GM19239 (cell line): Measurements from ENCODE around the gene PLEKHB2.
A peak's percentile ranks its signal among the peaks of the same experiment; 100 is the strongest.
"Not testable (repeated sequence)": the region's sequence is repeated elsewhere in the genome, so short reads cannot be mapped to it uniquely, and the experiment has no call there.

Source experiments
- DNase-seq: peaks from one replicate; pipeline ENCODE4 v3.0.0; 2011; ENCODE audit warnings: low spot score; ENCODE audit not compliant: insufficient read length
- FAIRE-seq: peaks from 2 replicates; lab custom pipeline; 2011; peaks lifted over from hg19 to GRCh38; lab: Jason Lieb, UNC

Gene PLEKHB2

DNA sequence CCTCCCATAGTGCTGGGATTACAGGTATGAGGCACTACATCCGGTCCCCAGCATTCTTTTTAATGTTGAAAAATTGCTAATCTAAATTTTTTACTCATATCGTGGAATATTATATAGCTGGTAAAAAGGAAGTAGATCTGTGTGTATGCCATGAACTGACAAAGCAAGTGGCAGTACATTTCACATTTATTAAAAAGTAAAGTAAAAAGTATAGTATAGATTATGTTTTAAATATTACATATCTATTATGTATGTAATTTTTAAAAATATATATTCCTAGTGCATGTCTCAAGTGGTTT is 25.1 kb downstream of the PLEKHB2 start:
- no peak for FAIRE-seq

GRCh38 chr2:131132729-131133128 is 27.6 kb downstream of the PLEKHB2 start:
- no peak for FAIRE-seq
- DNase-seq = no peak

More for the DNA sequence above, 25.1 kb downstream of the PLEKHB2 start:
- no peak for DNase-seq

- no peak for DNase-seq
- FAIRE-seq = no peak
Measured at GRCh38 chr2:131140581-131140980, 35.4 kb downstream of the PLEKHB2 start.

- no peak for DNase-seq
- no peak for FAIRE-seq
Measured at GRCh38 chr2:131142849-131143248, 37.7 kb downstream of the PLEKHB2 start.

DNA sequence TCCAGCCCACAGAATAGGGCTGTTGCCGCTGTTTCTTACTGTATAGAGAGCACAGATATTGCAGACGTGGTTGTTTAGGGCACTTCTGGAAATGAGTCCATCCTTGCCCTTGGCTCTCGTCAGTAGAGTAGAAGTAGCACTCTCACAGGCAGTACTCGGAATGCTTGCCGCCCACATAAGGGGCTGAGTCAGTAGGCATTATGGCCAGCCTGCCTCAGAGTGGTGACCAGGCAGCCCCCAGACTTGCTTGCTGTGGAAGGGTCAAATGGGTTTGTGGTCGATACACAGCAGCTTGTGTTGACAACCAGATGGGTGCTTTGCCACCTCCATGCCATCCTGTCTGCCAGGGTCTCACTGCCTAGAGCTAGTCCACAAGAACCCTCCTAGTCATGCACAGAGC is 38.7 kb downstream of the PLEKHB2 start:
- FAIRE-seq (no peak), DNase-seq (no peak)

- FAIRE-seq (peak; percentile 39), DNase-seq (no peak)
Measured at GRCh38 chr2:131145040-131145439, 39.9 kb downstream of the PLEKHB2 start.

DNA sequence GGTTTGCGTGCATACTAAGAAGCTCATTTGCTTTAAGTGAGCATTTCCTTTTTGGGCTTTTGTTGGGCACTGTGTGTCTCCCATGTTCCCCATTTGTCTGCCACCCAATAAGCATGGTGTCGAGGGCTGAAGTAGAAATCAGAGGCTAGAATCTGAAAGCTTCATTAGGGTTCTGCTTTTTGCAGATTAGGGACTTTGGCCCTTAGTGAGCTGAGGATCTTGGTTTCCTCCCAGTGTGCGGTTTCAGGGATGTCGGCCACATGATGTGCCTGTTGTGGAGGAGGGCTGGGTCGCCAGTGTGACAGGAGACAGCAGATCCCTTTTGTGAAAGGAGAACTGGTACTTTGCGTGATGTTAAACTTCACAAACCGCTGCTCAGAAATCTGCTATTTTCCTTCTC is 41.1 kb downstream of the PLEKHB2 start:
- FAIRE-seq = no peak
- DNase-seq = no peak

DNA sequence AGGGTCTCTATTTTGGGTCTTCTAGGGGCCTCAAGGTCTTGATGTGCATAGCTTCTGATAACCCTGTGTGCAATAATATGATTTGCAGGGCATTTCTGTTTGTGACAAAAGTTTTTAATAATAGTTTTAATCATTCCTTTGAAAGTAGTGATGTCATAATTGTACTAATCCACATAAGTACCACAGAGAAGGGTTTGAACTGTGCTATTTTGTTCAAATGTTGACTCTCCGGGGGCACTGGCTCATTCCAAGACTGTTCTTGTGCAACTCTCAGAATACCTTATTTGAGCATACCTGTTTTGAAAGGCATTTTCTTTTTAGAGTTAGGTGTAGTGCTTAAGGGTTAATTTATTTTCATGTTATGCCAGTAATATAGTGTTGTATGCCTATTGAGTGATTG is 41.6 kb downstream of the PLEKHB2 start:
- FAIRE-seq (no peak), DNase-seq (no peak)

- no peak for FAIRE-seq
- DNase-seq = no peak
Measured at GRCh38 chr2:131148426-131148825, 43.3 kb downstream of the PLEKHB2 start.

DNA sequence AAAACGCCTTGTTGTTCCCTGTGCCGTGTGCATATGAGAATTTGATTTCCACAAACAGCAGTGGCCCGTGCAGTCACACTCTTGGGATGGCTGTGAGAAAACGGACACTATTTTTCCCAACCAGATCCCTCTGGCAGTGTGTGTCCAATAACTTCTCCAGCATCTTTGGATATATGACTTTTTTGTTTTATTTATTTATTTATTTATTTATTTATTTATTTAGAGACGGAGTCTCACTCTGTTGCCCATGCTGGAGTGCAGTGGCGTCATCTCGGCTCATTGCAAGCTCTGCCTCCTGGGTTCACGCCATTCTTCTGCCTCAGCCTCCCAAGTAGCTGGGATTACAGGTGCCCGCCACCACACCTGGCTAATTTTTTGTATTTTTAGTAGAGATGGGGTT is 45.0 kb downstream of the PLEKHB2 start:
- FAIRE-seq, DNase-seq: not testable (repeated sequence)

- FAIRE-seq = no peak
- no peak for DNase-seq
Measured at GRCh38 chr2:131151398-131151797, 46.3 kb downstream of the PLEKHB2 start.

DNA sequence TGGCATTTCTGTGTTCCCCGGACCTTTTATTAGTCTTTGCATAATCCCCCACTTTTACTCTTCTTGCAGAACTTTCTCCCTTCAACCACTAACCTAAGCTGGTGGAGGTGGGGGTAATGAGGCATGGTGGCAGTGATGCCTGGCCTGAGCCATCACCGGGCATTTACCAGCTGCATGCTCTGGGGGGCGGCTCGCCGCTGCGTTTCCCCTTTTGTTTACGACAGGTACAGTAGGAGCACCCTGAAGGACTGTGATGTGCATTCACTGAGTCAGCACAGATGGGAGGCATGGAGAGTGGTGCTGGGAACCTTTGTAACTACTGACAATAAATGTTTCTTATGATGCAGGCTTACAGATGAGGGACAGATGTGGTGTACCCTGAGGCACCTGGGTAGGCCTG is 46.9 kb downstream of the PLEKHB2 start:
- FAIRE-seq (no peak), DNase-seq (no peak)

GRCh38 chr2:131153529-131153928 is 48.4 kb downstream of the PLEKHB2 start:
- FAIRE-seq = no peak
- DNase-seq = no peak

GRCh38 chr2:131154071-131154531 is 49.0 kb downstream of the PLEKHB2 start:
- DNase-seq (peak; percentile 84), FAIRE-seq (peak; percentile 89)

- no peak for DNase-seq
- FAIRE-seq = no peak
Measured at GRCh38 chr2:131154647-131155046, 49.5 kb downstream of the PLEKHB2 start.

DNA sequence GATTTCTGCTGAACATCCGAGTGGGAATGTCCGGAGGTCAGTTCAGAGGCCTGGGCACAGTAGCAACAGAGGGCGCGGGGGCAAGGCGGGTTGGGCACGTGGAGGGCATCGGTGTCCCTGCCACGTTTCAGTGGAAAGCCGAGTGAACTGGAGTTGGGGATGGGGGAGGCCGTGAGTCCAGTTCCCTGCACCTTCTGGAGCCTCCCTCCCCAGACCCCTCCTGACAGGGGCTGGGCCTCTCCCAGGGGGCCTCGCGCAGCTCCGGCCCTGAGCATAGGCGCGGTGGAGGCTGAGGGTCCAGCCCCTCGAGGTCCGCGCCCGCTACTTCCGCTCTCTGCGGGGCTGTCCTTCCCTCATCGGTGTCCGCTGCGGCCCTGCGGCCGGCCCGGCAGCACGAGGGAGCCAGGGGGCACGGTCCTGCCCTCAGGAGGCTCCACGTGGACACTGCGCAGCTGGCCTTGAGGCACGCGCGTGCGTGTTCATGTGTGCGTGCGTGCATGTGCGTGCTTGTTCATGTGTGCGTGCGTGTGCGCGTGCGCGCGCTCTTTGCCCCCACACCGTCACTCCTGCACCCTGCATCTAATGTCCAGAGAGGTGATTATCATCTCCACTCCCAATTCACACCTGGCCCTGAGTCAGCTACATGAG is 50.2 kb downstream of the PLEKHB2 start:
- DNase-seq (no peak), FAIRE-seq (no peak)

GRCh38 chr2:131156452-131157149 is 51.5 kb downstream of the PLEKHB2 start:
- FAIRE-seq (no peak), DNase-seq (peak; percentile 31)

DNA sequence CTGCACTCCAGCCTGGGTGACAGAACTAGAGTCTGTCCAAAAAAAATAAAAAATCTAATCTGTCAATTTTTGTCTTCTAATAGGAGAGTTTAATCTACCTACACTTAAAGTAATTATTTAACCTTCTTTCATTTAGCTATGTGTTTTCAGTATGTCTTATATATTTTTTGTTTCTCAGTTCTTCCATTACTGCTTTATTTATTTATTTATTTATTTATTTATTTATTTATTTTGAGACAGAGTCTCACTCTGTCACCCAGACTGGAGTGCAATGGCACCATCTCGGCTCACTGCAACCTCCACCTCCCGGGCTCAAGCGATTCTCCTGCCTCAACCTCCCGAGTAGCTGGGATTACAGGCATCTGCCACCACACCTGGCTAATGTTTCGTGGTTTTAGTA is 60.4 kb downstream of the PLEKHB2 start:
- not testable (repeated sequence) for DNase-seq, FAIRE-seq

GRCh38 chr2:131168538-131168937 is 63.4 kb downstream of the PLEKHB2 start:
- FAIRE-seq = no peak
- DNase-seq = no peak

DNA sequence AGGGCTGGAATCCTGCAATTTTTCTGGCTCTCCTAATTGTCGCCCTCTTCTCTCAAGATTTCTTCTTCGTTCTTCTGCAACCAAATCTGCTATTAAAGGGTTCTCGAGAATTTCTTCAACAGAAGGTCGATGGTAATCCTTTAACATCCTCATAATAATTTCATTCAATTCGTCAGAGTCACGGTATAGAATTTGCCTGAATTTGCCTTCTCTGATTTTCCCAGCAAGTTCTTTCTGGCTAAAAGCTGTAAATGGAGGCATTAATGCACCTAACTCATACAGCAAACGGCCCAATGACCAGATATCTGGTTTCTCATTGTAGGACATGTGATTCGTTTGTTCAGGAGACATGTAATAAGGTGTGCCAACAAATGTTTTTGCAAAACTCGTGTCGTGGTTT is 72.9 kb downstream of the PLEKHB2 start:
- DNase-seq, FAIRE-seq: not testable (repeated sequence)

GRCh38 chr2:131178721-131179418 is 73.7 kb downstream of the PLEKHB2 start:
- DNase-seq, FAIRE-seq: not testable (repeated sequence)
